CD4-positive, alpha-beta T cell (primary cell): ENCODE results near the gene SPSB3. TPM values are rescaled to one million over a fixed set of nuclear protein-coding genes. Genes with fewer than 3 reads are reported as not detected.

Source experiments
- ATAC-seq: fragments of 200-7000 bp; cut with Tn5 transposase; one replicate; pipeline ENCODE4 v1.10.0; 2022; ENCODE audit warnings: mild to moderate bottlenecking; ENCODE audit not compliant: poor library complexity
- CTCF ChIA-PET: fragments of 350-600 bp; sonication (Branson Sonifier 250); formaldehyde crosslinking; loops from one replicate; lab custom pipeline; 2021; ENCODE audit warnings: antibody characterized with exemption, inconsistent platforms; lab: Charles Lee
- POLR2A ChIA-PET: fragments of 350-600 bp; sonication (Branson Sonifier 250); formaldehyde crosslinking; loops from one replicate; lab custom pipeline; 2021; ENCODE audit warnings: antibody characterized with exemption, inconsistent platforms; lab: Charles Lee
- DNase-seq, 14 experiments: peaks; one replicate each; pipeline ENCODE4 v3.0.0-alpha.2; 2013 to 2020; ENCODE audit warnings: mixed read lengths in 2 of 14
- H3K27ac ChIP-seq, 2 donors: one replicate each; pipeline versions ENCODE4 v1.5.1 to v1.7.0; 2013; ENCODE audit warnings: low read length in 2 of 2, low read depth in 1 of 2, mild to moderate bottlenecking in 1 of 2
- H3K27me3 ChIP-seq, 2 experiments: 1 replicate in 1 of 2; 2 replicates in 1 of 2; pipeline versions ENCODE4 v1.6.1 to v1.7.0; 2013; ENCODE audit warnings: low read length in 2 of 2, control low read depth in 1 of 2, mild to moderate bottlenecking in 1 of 2, moderate library complexity in 1 of 2; ENCODE audit not compliant: insufficient read depth in 2 of 2, control insufficient read depth in 1 of 2
- H3K36me3 ChIP-seq: one replicate; pipeline ENCODE4 v1.6.1; 2013; ENCODE audit warnings: low read length, control low read depth; ENCODE audit not compliant: insufficient read depth
- H3K4me1 ChIP-seq: one replicate; pipeline ENCODE4 v1.6.1; 2013; ENCODE audit warnings: low read length, control low read depth; ENCODE audit not compliant: insufficient read depth
- H3K4me3 ChIP-seq: one replicate; pipeline ENCODE4 v1.5.1; 2013; ENCODE audit warnings: mild to moderate bottlenecking, low read length, moderate library complexity
- H3K9me3 ChIP-seq, 2 experiments: 1 replicate in 1 of 2; 2 replicates in 1 of 2; pipeline versions ENCODE4 v1.6.1 to v1.7.0; 2013; ENCODE audit warnings: low read length in 2 of 2, mild to moderate bottlenecking in 2 of 2, control low read depth in 1 of 2, moderate library complexity in 1 of 2; ENCODE audit not compliant: control insufficient read depth in 1 of 2, insufficient read depth in 1 of 2
- H3K27ac Mint-ChIP-seq: one replicate; pipeline ENCODE4 v1.8.0; 2020; ENCODE audit warnings: mixed read lengths
- H3K27me3 Mint-ChIP-seq: one replicate; pipeline ENCODE4 v1.8.0; 2021; ENCODE audit warnings: mixed read lengths
- H3K36me3 Mint-ChIP-seq: one replicate; pipeline ENCODE4 v1.8.0; 2021; ENCODE audit warnings: low read depth, mixed read lengths
- H3K4me1 Mint-ChIP-seq: one replicate; pipeline ENCODE4 v1.8.0; 2021; ENCODE audit warnings: low read depth, mixed read lengths
- H3K4me3 Mint-ChIP-seq: one replicate; pipeline ENCODE4 v1.8.0; 2020; ENCODE audit warnings: mild to moderate bottlenecking, mixed read lengths
- H3K9me3 Mint-ChIP-seq: one replicate; pipeline ENCODE4 v1.8.0; 2020; ENCODE audit warnings: mixed read lengths
- intact Hi-C, 2 experiments: fragments of 100-400 bp; cut with DNase I in 1 of 2; cut with micrococcal nuclease in 1 of 2; formaldehyde crosslinking; loops; one replicate each; pipeline versions ENCODE4 v1.15.1 to v1.9.0; 2023 to 2025; cut with DNase I, micrococcal nuclease
- total RNA-seq, 174 experiments: library from RNA in 2 of 174; stranded (reverse) in 2 of 174; gene quantifications; one replicate each; pipeline ENCODE4 v1.2.3 and lab custom pipeline; 2021 to 2026
- TF ChIP-seq, protein P1 (sequence below): fragments of 200-600 bp; IDR thresholded peaks from one replicate; pipeline ENCODE4 v1.8.0; 2022; ENCODE audit warnings: antibody characterized with exemption, mild to moderate bottlenecking

Gene SPSB3
- total RNA-seq, 2 experiments from 2014 or later: 86.3 to 87.6 TPM

DNA sequence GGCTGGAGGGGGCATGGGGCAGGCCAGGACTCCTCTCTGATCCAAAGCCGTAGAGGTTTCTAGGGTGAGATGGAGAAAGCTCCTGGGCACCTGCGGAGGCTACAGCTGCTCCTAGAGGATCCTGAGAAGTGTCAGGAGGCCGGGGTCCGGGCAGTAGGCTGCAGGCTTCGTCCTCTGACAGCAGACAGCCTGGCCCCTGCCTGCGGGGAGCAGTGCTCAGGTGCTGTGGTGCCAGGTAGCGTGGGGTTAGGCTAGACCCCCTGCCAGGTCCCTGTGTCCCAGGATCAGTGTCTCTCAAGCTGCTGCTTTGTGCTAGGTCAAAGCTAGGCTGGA is 8.0 kb downstream of the SPSB3 start:
- TF ChIP-seq, protein P1, sequence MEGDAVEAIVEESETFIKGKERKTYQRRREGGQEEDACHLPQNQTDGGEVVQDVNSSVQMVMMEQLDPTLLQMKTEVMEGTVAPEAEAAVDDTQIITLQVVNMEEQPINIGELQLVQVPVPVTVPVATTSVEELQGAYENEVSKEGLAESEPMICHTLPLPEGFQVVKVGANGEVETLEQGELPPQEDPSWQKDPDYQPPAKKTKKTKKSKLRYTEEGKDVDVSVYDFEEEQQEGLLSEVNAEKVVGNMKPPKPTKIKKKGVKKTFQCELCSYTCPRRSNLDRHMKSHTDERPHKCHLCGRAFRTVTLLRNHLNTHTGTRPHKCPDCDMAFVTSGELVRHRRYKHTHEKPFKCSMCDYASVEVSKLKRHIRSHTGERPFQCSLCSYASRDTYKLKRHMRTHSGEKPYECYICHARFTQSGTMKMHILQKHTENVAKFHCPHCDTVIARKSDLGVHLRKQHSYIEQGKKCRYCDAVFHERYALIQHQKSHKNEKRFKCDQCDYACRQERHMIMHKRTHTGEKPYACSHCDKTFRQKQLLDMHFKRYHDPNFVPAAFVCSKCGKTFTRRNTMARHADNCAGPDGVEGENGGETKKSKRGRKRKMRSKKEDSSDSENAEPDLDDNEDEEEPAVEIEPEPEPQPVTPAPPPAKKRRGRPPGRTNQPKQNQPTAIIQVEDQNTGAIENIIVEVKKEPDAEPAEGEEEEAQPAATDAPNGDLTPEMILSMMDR: no peak
- Mint-ChIP-seq H3K36me3 (peaks cover 28% of the 10 kb centered on the region), H3K9me3 (no peaks in the 10 kb centered on the region), H3K4me1 (peaks cover 16% of the 10 kb centered on the region), H3K27me3 (no peaks in the 10 kb centered on the region), H3K27ac (no peak overlapping the region), H3K4me3 (peak overlapping the region; percentile 48)
- intact Hi-C loops: loop anchor here (5.0 to 10.0 kb wide), 6 partner anchors 53 to 422 kb away; partner anchors contain the start of genes FAHD1 (in 1 of the 2), GNPTG (in 1 of the 2), HAGH (in 1 of the 2) and JPT2 (in 1 of the 2)
- DNase-seq (no peak), ATAC-seq (no peak)
- Histone ChIP-seq H3K27me3 (no peaks in the 10 kb centered on the region), H3K27ac (peak overlapping the region in 1 of 2 donors; percentile 55), H3K36me3 (peaks cover 39% of the 10 kb centered on the region), H3K9me3 (peaks cover 0 to 4% of the 10 kb centered on the region in 2 experiments), H3K4me1 (peaks cover 45% of the 10 kb centered on the region), H3K4me3 (peak overlapping the region; percentile 89)
- ChIA-PET CTCF (interaction anchor here (4.0 kb wide), 1 partner anchor 8 kb away, joined by 21 read pairs; the partner anchor contains the start of genes NUBP2 and SPSB3), POLR2A (interaction anchor here (1.0 to 7.9 kb wide), 3 partner anchors 7 to 15 kb away, joined by 3 to 163 read pairs (median 3); partner anchors contain the start of genes NUBP2 and SPSB3)

DNA sequence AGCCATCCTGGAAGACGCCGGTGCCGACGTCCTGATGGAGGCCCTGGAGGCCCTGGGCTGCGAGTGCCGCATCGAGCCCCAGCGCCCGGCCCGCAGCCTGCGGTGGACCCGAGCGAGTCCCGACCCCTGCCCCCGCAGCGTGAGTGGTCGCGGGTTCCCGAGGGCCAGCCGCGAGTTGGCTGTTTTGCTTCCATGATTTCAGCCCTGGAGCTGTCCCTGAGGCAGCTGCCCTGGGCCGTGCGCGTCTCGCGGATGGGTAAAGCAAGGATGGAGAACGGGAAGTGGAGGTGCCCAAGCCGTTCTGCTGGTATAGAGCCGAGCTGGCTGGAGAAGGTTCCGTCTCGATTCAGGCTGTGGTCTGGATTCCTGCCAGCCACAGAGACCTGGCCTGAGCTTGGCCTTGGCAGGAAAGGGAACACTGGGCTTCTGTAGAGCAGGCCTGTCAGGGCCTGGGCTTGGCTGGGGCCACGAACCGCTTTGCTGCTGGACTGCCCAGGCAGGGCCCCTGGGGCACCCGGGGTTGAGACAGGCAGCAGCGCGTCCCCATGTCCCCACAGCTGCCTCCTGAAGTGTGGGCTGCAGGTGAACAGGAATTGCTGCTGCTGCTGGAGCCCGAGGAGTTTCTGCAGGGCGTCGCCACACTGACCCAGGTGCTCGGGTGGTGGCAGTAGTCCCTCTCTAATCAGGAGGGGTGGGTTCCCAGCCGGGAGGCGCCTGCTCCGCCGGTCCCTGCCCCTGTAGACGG is 8.5 kb downstream of the SPSB3 start:
- H3K4me1 Mint-ChIP-seq: peaks cover 16% of the 10 kb centered on the region
- H3K4me3 Mint-ChIP-seq: peak overlapping the region; percentile 93
- no peaks in the 10 kb centered on the region for H3K9me3 Mint-ChIP-seq
- H3K4me3 ChIP-seq: peak overlapping the region; percentile 89
- TF ChIP-seq, protein P1: no peak
- ChIA-PET CTCF (interaction anchor here (4.0 kb wide), 1 partner anchor 9 kb away, joined by 21 read pairs; the partner anchor contains the start of genes NUBP2 and SPSB3), POLR2A (interaction anchor here (0.6 to 7.9 kb wide), 4 partner anchors 8 to 68 kb away, joined by 3 to 163 read pairs (median 12); partner anchors contain the start of genes FAHD1, HAGH, MAPK8IP3 and NUBP2)
- H3K36me3 ChIP-seq: peaks cover 36% of the 10 kb centered on the region
- peak overlapping the region; percentile 55 to 69 for H3K27ac ChIP-seq
- H3K27me3 ChIP-seq: no peaks in the 10 kb centered on the region
- ATAC-seq (no peak), DNase-seq (peak in 1 of 14 experiments; percentile 29)
- peaks cover 42% of the 10 kb centered on the region for H3K4me1 ChIP-seq
- peaks cover 27% of the 10 kb centered on the region for H3K36me3 Mint-ChIP-seq
- peak overlapping the region; percentile 65 for H3K27ac Mint-ChIP-seq
- peaks cover 0 to 4% of the 10 kb centered on the region in 2 experiments for H3K9me3 ChIP-seq
- intact Hi-C loops: loop anchor here (1.0 to 10.0 kb wide), 10 partner anchors 8 to 422 kb away; partner anchors contain the start of genes FAHD1 (in 2 of the 2), HAGH (in 2 of the 2), NUBP2 (in 2 of the 2) and SPSB3 (in 2 of the 2)
- H3K27me3 Mint-ChIP-seq: no peaks in the 10 kb centered on the region

DNA sequence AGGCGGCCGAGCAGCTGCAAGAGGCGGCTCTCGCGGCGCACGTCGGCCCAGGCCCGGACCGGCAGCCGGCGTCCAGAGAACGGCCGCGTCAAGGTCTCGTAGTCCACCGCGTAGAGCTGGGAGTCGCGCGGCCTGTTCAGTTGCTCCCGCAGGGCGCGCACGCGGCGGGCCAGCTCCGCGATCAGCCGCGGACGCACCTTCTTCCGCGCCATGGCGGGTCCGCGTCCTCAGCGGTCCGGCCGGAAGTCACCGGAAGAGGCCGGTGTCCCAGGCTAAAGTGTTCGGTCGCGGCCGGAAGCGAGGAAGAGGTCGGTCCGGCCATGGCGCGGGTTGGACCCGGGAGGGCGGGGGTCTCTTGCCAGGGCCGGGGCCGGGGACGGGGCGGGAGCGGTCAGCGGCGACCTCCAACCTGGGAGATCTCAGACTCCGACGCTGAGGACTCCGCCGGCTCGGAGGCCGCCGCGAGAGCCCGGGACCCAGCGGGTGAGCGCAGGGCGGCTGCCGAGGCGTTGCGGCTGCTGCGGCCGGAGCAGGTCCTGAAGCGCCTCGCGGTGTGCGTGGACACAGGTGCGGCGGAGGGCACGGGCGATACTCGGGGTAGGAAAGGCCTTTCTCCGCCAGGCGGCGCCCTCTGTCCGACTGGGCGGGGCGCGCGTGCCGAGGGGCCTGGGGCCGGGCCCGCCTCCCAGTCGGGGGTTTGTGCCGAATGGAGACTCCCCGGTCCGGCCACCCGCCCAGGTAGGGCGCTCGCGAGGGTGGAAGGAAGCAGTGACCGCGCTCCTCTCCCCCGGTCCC is 9.3 kb downstream of the SPSB3 start, which contains the start of gene MRPS34:
TSS of gene MRPS34 (minus strand) at position 227 of the 795 bp plus-strand sequence. CDS start at position 212, 15 bp downstream.
- ChIA-PET POLR2A (interaction anchor here (0.8 to 7.9 kb wide), 6 partner anchors 8 to 464 kb away, joined by 3 to 163 read pairs (median 7); partner anchors contain the start of genes FAHD1, HAGH, MAPK8IP3 and NUBP2), CTCF (interaction anchor here (1.1 to 4.0 kb wide), 3 partner anchors 9 to 67 kb away, joined by 3 to 21 read pairs (median 3); partner anchors contain the start of genes MAPK8IP3, NUBP2 and SPSB3)
- H3K36me3 Mint-ChIP-seq: peaks cover 32% of the 10 kb centered on the region
- peak; percentile 49 for ATAC-seq
- Histone ChIP-seq H3K27ac (peak within 1 kb of the TSS; percentile 55 to 69), H3K27me3 (no peaks in the 10 kb centered on the region), H3K9me3 (peaks cover 0 to 4% of the 10 kb centered on the region in 2 experiments), H3K4me3 (peak within 1 kb of the TSS; percentile 89), H3K4me1 (peaks cover 42% of the 10 kb centered on the region), H3K36me3 (peaks cover 30% of the 10 kb centered on the region)
- peaks cover 16% of the 10 kb centered on the region for H3K4me1 Mint-ChIP-seq
- H3K27me3 Mint-ChIP-seq: no peaks in the 10 kb centered on the region
- H3K4me3 Mint-ChIP-seq: peak within 1 kb of the TSS; percentile 98
- no peaks in the 10 kb centered on the region for H3K9me3 Mint-ChIP-seq
- intact Hi-C loops: loop anchor here (1.0 to 10.0 kb wide), 10 partner anchors 9 to 421 kb away; partner anchors contain the start of genes FAHD1 (in 2 of the 2), HAGH (in 2 of the 2), NUBP2 (in 2 of the 2) and SPSB3 (in 2 of the 2)
- DNase-seq: peak; percentile 61 to 90 (median 77)
- TF ChIP-seq, protein P1: peak; percentile 79
- H3K27ac Mint-ChIP-seq: peak within 1 kb of the TSS; percentile 92
